SK-N-SH (cell line): ENCODE results near the gene ATXN7. TPM values are rescaled to one million over a fixed set of nuclear protein-coding genes. Genes with fewer than 3 reads are reported as not detected.

ENCODE experiments used
- CTCF ChIA-PET: fragments of 300-600, 350-600 bp; formaldehyde crosslinking; extraction: SDS; loops from one replicate; lab custom pipeline; 2021; lab: Yijun Ruan, JAX
- POLR2A ChIA-PET: fragments of 350-600 bp; sonication (Branson Sonifier 250); formaldehyde crosslinking; extraction: SDS; loops from one replicate; lab custom pipeline; 2020; ENCODE audit warnings: antibody characterized with exemption, inconsistent platforms; lab: Yijun Ruan, JAX
- DNase-seq: peaks from one replicate; pipeline ENCODE4 v3.0.0; 2012
- H2AFZ ChIP-seq: fragments of 200-600 bp; sonication (generic); 2 replicates; pipeline ENCODE4 v1.8.1; 2016; ENCODE audit warnings: antibody characterized with exemption, mild to moderate bottlenecking, low read depth
- H3F3A ChIP-seq: fragments of 200-600 bp; sonication (generic); replicated peaks from 2 replicates; pipeline ENCODE3; 2016; ENCODE audit warnings: antibody characterized with exemption, mild to moderate bottlenecking; ENCODE audit not compliant: insufficient read depth
- H3K27ac ChIP-seq, 2 experiments: fragments of 200-500 bp in 1 of 2; fragments of 200-600 bp in 1 of 2; sonication (Bioruptor generic) in 1 of 2; sonication (generic), shearing (Covaris generic) in 1 of 2; 2 replicates each; pipeline versions ENCODE4 v1.5.1 to v1.6.1; 2014 to 2016; ENCODE audit warnings: low read depth in 2 of 2, inconsistent platforms in 1 of 2, low read length in 1 of 2, mild to moderate bottlenecking in 1 of 2, mixed read lengths in 1 of 2
- H3K27me3 ChIP-seq: fragments of 200-600 bp; sonication (generic), shearing (Covaris generic); 2 replicates; pipeline ENCODE4 v1.6.1; 2016; ENCODE audit warnings: mixed run types; ENCODE audit not compliant: insufficient read depth
- H3K36me3 ChIP-seq, 2 experiments: fragments of 200-500 bp in 1 of 2; fragments of 200-600 bp in 1 of 2; sonication (Bioruptor generic) in 1 of 2; sonication (generic) in 1 of 2; replicated peaks in 1 of 2; 2 replicates each; pipeline versions ENCODE3 to v1.5.1; 2014 to 2016; ENCODE audit warnings: low read length in 1 of 2, mild to moderate bottlenecking in 1 of 2; ENCODE audit not compliant: insufficient read depth in 2 of 2, control insufficient read depth in 1 of 2
- H3K4me1 ChIP-seq, 2 experiments: fragments of 200-500 bp in 1 of 2; fragments of 200-600 bp in 1 of 2; sonication (Bioruptor generic) in 1 of 2; sonication (generic), shearing (Covaris generic) in 1 of 2; 2 replicates each; pipeline versions ENCODE4 v1.5.1 to v1.6.1; 2014 to 2016; ENCODE audit warnings: low read depth in 1 of 2, low read length in 1 of 2, mixed run types in 1 of 2; ENCODE audit not compliant: insufficient read depth in 2 of 2, control insufficient read depth in 1 of 2
- H3K4me2 ChIP-seq: fragments of 200-600 bp; sonication (generic), shearing (Covaris generic); 2 replicates; pipeline ENCODE4 v1.6.1; 2017; ENCODE audit warnings: mixed run types
- H3K4me3 ChIP-seq, 2 experiments: fragments of 200-500 bp in 1 of 2; fragments of 200-600 bp in 1 of 2; sonication (Bioruptor generic) in 1 of 2; sonication (generic), shearing (Covaris generic) in 1 of 2; 2 replicates each; pipeline versions ENCODE4 v1.5.1 to v1.8.1; 2014 to 2016; ENCODE audit warnings: low read depth in 2 of 2, inconsistent platforms in 1 of 2, low read length in 1 of 2, mild to moderate bottlenecking in 1 of 2, mixed read lengths in 1 of 2, moderate library complexity in 1 of 2
- H3K79me2 ChIP-seq: fragments of 200-600 bp; sonication (generic); 2 replicates; pipeline ENCODE4 v1.8.1; 2017; ENCODE audit warnings: mild to moderate bottlenecking; ENCODE audit not compliant: insufficient read depth
- H3K9ac ChIP-seq: fragments of 200-600 bp; sonication (generic); 2 replicates; pipeline ENCODE4 v1.6.1; 2017; ENCODE audit warnings: mixed run types
- H3K9me2 ChIP-seq: fragments of 200-600 bp; sonication (generic); 2 replicates; pipeline ENCODE4 v1.6.1; 2017; ENCODE audit warnings: mixed run types
- H3K9me3 ChIP-seq: fragments of 200-600 bp; sonication (generic); 2 replicates; pipeline ENCODE4 v1.6.1; 2017; ENCODE audit warnings: mixed run types, mild to moderate bottlenecking, moderate library complexity
- H4K20me1 ChIP-seq: fragments of 200-600 bp; sonication (generic); 2 replicates; pipeline ENCODE4 v1.6.1; 2017; ENCODE audit warnings: mild to moderate bottlenecking, mixed run types; ENCODE audit not compliant: insufficient read depth
- CTCF ChIP-seq: fragments of 200-600 bp; sonication (generic); IDR thresholded peaks from 2 replicates; pipeline ENCODE4 v1.6.1; 2017; ENCODE audit warnings: antibody characterized with exemption, mild to moderate bottlenecking, moderate library complexity
- ELF1 ChIP-seq: IDR thresholded peaks from 2 replicates; pipeline ENCODE4 v1.4.0; 2012
- EP300 ChIP-seq, 2 experiments: IDR thresholded peaks; 2 replicates each; pipeline versions ENCODE4 v1.4.0 to v1.6.1; 2012; ENCODE audit warnings: borderline replicate concordance in 1 of 2, low read depth in 1 of 2, low read length in 1 of 2
- FOXJ3 ChIP-seq: sonication (generic); formaldehyde crosslinking; IDR thresholded peaks from 2 replicates; pipeline ENCODE4 v1.5.1; 2020; ENCODE audit warnings: mild to moderate bottlenecking, missing genetic modification reagents
- FOXM1 ChIP-seq: IDR thresholded peaks from 2 replicates; pipeline ENCODE4 v1.4.0; 2012; ENCODE audit warnings: low read depth, mild to moderate bottlenecking
- GABPA ChIP-seq: IDR thresholded peaks from 2 replicates; pipeline ENCODE4 v1.4.0; 2012; ENCODE audit warnings: low read depth, mild to moderate bottlenecking
- GATA2 ChIP-seq: sonication (generic); formaldehyde crosslinking; IDR thresholded peaks from 2 replicates; pipeline ENCODE4 v1.5.0; 2020; ENCODE audit warnings: mild to moderate bottlenecking, missing genetic modification reagents
- IRF3 ChIP-seq: fragments of 150-350 bp; IDR thresholded peaks from 2 replicates; pipeline ENCODE4 v1.6.1; 2016; ENCODE audit warnings: mild to moderate bottlenecking, low read depth, low read length
- MEF2A ChIP-seq: IDR thresholded peaks from 2 replicates; pipeline ENCODE4 v1.4.0; 2012; ENCODE audit warnings: low read depth, borderline replicate concordance
- MXI1 ChIP-seq: IDR thresholded peaks from 2 replicates; pipeline ENCODE4 v1.6.1; 2012; ENCODE audit warnings: mild to moderate bottlenecking, low read depth, low read length, improper control_type of control experiment
- NFIC ChIP-seq: IDR thresholded peaks from 2 replicates; pipeline ENCODE4 v1.4.0; 2012; ENCODE audit warnings: borderline replicate concordance
- NRF1 ChIP-seq: IDR thresholded peaks from 2 replicates; pipeline ENCODE4 v1.6.1; 2012; ENCODE audit warnings: low read depth, mild to moderate bottlenecking, low read length
- PBX3 ChIP-seq: IDR thresholded peaks from 2 replicates; pipeline ENCODE4; 2012
- RAD21 ChIP-seq: IDR thresholded peaks from 2 replicates; pipeline ENCODE4 v1.6.1; 2012; ENCODE audit warnings: mild to moderate bottlenecking, low read length
- RXRA ChIP-seq: IDR thresholded peaks from 2 replicates; pipeline ENCODE4 v1.4.0; 2012; ENCODE audit warnings: low read depth, mild to moderate bottlenecking, borderline replicate concordance
- SIN3A ChIP-seq: IDR thresholded peaks from 2 replicates; pipeline ENCODE4 v1.6.1; 2012; ENCODE audit warnings: low read depth, mild to moderate bottlenecking, low read length, moderate library complexity, borderline replicate concordance
- SMC3 ChIP-seq: IDR thresholded peaks from 2 replicates; pipeline ENCODE4 v1.6.1; 2012; ENCODE audit warnings: low read depth, low read length, improper control_type of control experiment
- TEAD4 ChIP-seq: IDR thresholded peaks from 2 replicates; pipeline ENCODE4 v1.4.0; 2012; ENCODE audit warnings: mild to moderate bottlenecking, borderline replicate concordance; ENCODE audit not compliant: insufficient read depth
- USF1 ChIP-seq: IDR thresholded peaks from 2 replicates; pipeline ENCODE4 v1.4.0; 2012; ENCODE audit warnings: low read depth, borderline replicate concordance
- YY1 ChIP-seq: IDR thresholded peaks from 2 replicates; pipeline ENCODE4 v1.4.0; 2012; ENCODE audit warnings: low read depth, mild to moderate bottlenecking
- ZBTB33 ChIP-seq: IDR thresholded peaks from 2 replicates; pipeline ENCODE4 v1.4.0; 2012; ENCODE audit warnings: low read depth, borderline replicate concordance
- WGBS: methylation state at CpG from one replicate; pipeline ENCODE4 v1.1.6; 2017; ENCODE audit warnings: low lambda C conversion rate; 5-methylcytosine and 5-hydroxymethylcytosine counted together
- polyA plus RNA-seq, 3 experiments: library from polyadenylated mRNA; depleted of rRNA; stranded (reverse); fragments of >200 nt; gene quantifications; 2 replicates each; pipeline ENCODE4 v1.2.3, GENCODE V29; 2012

The ATXN7 gene
- polyA plus RNA-seq, 1 of the 3 experiments (the other 2 are of a cell fraction): 6.2 TPM

- H3K9me2 ChIP-seq: no peaks in the 10 kb centered on the region
- no peak for DNase-seq
- CTCF ChIA-PET: interaction anchor here (1.5 to 3.1 kb wide), 2 partner anchors 9 to 12 kb away, joined by 3 to 18 read pairs; partner anchors contain the start of gene PSMD6
- no peak for TF ChIP-seq SIN3A
- TF ChIP-seq MEF2A: no peak
- TF ChIP-seq NFIC: no peak
- TF ChIP-seq TEAD4: no peak
- TF ChIP-seq ZBTB33: no peak
- no peak for TF ChIP-seq USF1
- no peak for TF ChIP-seq FOXJ3 (CRISPR knock-in tag)
- no peak for TF ChIP-seq CTCF
- TF ChIP-seq YY1: no peak
- TF ChIP-seq RXRA: no peak
- TF ChIP-seq, all 33 proteins: peak for 0
- Histone ChIP-seq H3K9me3 (no peaks in the 10 kb centered on the region), H3K27me3 (no peaks in the 10 kb centered on the region), H3K27ac (peak overlapping the region in 1 of 2 experiments; percentile 23; a peak in 1 of 4 replicates), H3K79me2 (peaks cover 47% of the 10 kb centered on the region), H4K20me1 (peaks cover 32% of the 10 kb centered on the region), H3K4me3 (no peak overlapping the region), H3F3A (peaks cover 20% of the 10 kb centered on the region), H3K4me2 (no peak overlapping the region), H2AFZ (no peak overlapping the region), H3K9ac (no peak overlapping the region), H3K4me1 (no peaks in the 10 kb centered on the region), H3K36me3 (peaks cover 86 to 97% of the 10 kb centered on the region in 2 experiments)
- POLR2A ChIA-PET: no interaction called here
- 66% methylated on average over 5 of the region's 5 CpGs for WGBS
These were observed 148.0 kb downstream of the ATXN7 start for GRCh38 chr3:64011685-64012084.

- Histone ChIP-seq H3K4me3 (no peak overlapping the region), H3F3A (peaks cover 24% of the 10 kb centered on the region), H3K79me2 (peaks cover 73% of the 10 kb centered on the region), H3K9me3 (no peaks in the 10 kb centered on the region), H3K27me3 (no peaks in the 10 kb centered on the region), H3K4me2 (no peak overlapping the region), H3K36me3 (peaks cover 87% of the 10 kb centered on the region in 2 experiments), H3K4me1 (peaks cover 5 to 6% of the 10 kb centered on the region in 2 experiments; a peak in 2 of 4 replicates), H4K20me1 (peaks cover 27% of the 10 kb centered on the region), H3K27ac (no peak overlapping the region), H3K9ac (no peak overlapping the region), H2AFZ (no peak overlapping the region), H3K9me2 (no peaks in the 10 kb centered on the region)
- no peak for DNase-seq
- POLR2A ChIA-PET: interaction anchor here (1.7 kb wide), 1 partner anchor 9 kb away, joined by 5 read pairs; no protein-coding TSS in a partner anchor
- CTCF ChIA-PET: interaction anchor here (0.6 to 1.4 kb wide), 5 partner anchors 12 to 666 kb away, joined by 3 to 7 read pairs (median 3); no protein-coding TSS in a partner anchor
- WGBS: 93% methylated on average over 3 of the region's 3 CpGs
- TF ChIP-seq GATA2 (CRISPR knock-in tag) (no peak), MXI1 (no peak), EP300 (IDR thresholded peaks at IDR 0.05; ENCODE audit: borderline replicate concordance in 1 of 2, low read depth in 1 of 2, low read length in 1 of 2) (no peak), GABPA (no peak), ELF1 (no peak), MEF2A (no peak), IRF3 (no peak), PBX3 (no peak), FOXM1 (no peak), YY1 (no peak), NFIC (no peak), NRF1 (no peak), RAD21 (no peak), SMC3 (no peak), SIN3A (no peak)
These were observed 153.4 kb downstream of the ATXN7 start for GRCh38 chr3:64016941-64017620.
